T-cell (primary cell): Measurements from ENCODE around the gene CHD2. TPM values are rescaled to one million over a fixed set of nuclear protein-coding genes. Genes with fewer than 3 reads are reported as not detected.
"Not testable (repeated sequence)": the region's sequence is repeated elsewhere in the genome, so short reads cannot be mapped to it uniquely, and the experiment has no call there.

Experiments
- ATAC-seq, 4 experiments: fragments of 200-7000 bp in 3 of 4; fragments of 150-1000 bp in 1 of 4; cut with Tn5 transposase; replicated peaks in 1 of 4; 1 replicate in 3 of 4; 2 replicates in 1 of 4; pipeline ENCODE4 v1.10.0; 2021; ENCODE audit warnings: moderate library complexity in 3 of 4, mild to moderate bottlenecking in 2 of 4, moderate number of reproducible peaks in 1 of 4
- CTCF ChIA-PET, 2 donors: fragments of 300-600 bp; sonication (Branson Sonifier 250); formaldehyde crosslinking; loops; one replicate each; lab custom pipeline; 2022; ENCODE audit warnings: antibody characterized with exemption in 2 of 2; lab: Charles Lee
- POLR2A ChIA-PET, 2 donors: fragments of 300-600 bp; sonication (Branson Sonifier 250); formaldehyde crosslinking; loops; one replicate each; lab custom pipeline; 2022; ENCODE audit warnings: antibody characterized with exemption in 2 of 2; lab: Charles Lee
- DNase-seq, 35 experiments: peaks; one replicate each; pipeline versions ENCODE4 v3.0.0 to v3.0.0-alpha.2; 2013 to 2023
- H3K27ac ChIP-seq: one replicate; pipeline ENCODE4 v1.5.1; 2013; ENCODE audit warnings: low read length
- H3K27me3 ChIP-seq, 2 experiments: replicated peaks in 1 of 2; 1 replicate in 1 of 2; 2 replicates in 1 of 2; pipeline versions ENCODE4 v1.6.1 to v1.7.0; 2013; ENCODE audit warnings: low read length in 1 of 2, mixed read lengths in 1 of 2; ENCODE audit not compliant: control insufficient read depth in 2 of 2, insufficient read depth in 2 of 2; ENCODE audit errors: extremely low read depth in 1 of 2
- H3K36me3 ChIP-seq, 2 donors: 1 replicate in 1 of 2; 2 replicates in 1 of 2; pipeline versions ENCODE4 v1.6.1 to v1.7.0; 2013; ENCODE audit warnings: low read length in 1 of 2; ENCODE audit not compliant: control insufficient read depth in 2 of 2, insufficient read depth in 1 of 2; ENCODE audit errors: extremely low read depth in 1 of 2
- H3K4me1 ChIP-seq, 2 experiments: 1 replicate in 1 of 2; 2 replicates in 1 of 2; pipeline versions ENCODE4 v1.6.1 to v1.7.0; 2013; ENCODE audit warnings: low read length in 2 of 2, mixed read lengths in 1 of 2; ENCODE audit not compliant: insufficient read depth in 2 of 2, control insufficient read depth in 1 of 2; ENCODE audit errors: extremely low read depth in 1 of 2
- H3K4me3 ChIP-seq, 2 donors: 1 replicate in 1 of 2; 2 replicates in 1 of 2; pipeline versions ENCODE4 v1.5.1 to v1.7.0; 2013; ENCODE audit warnings: mild to moderate bottlenecking in 2 of 2, low read length in 1 of 2, moderate library complexity in 1 of 2; ENCODE audit not compliant: control insufficient read depth in 1 of 2; ENCODE audit errors: extremely low read depth in 1 of 2
- H3K9me3 ChIP-seq: 2 replicates; pipeline ENCODE4 v1.7.0; 2013
- H3K27ac Mint-ChIP-seq, 2 donors: one replicate each; pipeline ENCODE4 v1.8.0; 2020 to 2021; ENCODE audit warnings: mild to moderate bottlenecking in 2 of 2, mixed read lengths in 2 of 2
- H3K27me3 Mint-ChIP-seq, 2 donors: one replicate each; pipeline ENCODE4 v1.8.0; 2021 to 2022; ENCODE audit warnings: mixed read lengths in 2 of 2
- H3K36me3 Mint-ChIP-seq: one replicate; pipeline ENCODE4 v1.8.0; 2021; ENCODE audit warnings: mixed read lengths
- H3K4me1 Mint-ChIP-seq, 3 donors: one replicate each; pipeline ENCODE4 v1.8.0; 2020 to 2022; ENCODE audit warnings: mixed read lengths in 3 of 3, mild to moderate bottlenecking in 1 of 3
- H3K4me3 Mint-ChIP-seq, 3 donors: one replicate each; pipeline ENCODE4 v1.8.0; 2020 to 2022; ENCODE audit warnings: mild to moderate bottlenecking in 3 of 3, mixed read lengths in 3 of 3, moderate library complexity in 3 of 3
- H3K9me3 Mint-ChIP-seq, 3 donors: one replicate each; pipeline ENCODE4 v1.8.0; 2020 to 2022; ENCODE audit warnings: mixed read lengths in 3 of 3
- whole genome bisulfite sequencing: methylation state at CpG from one replicate; pipeline ENCODE4 v1.1.5; 2013; ENCODE audit warnings: missing lambda C conversion rate; ENCODE audit not compliant: insufficient coverage; 5-methylcytosine and 5-hydroxymethylcytosine counted together
- total RNA-seq, 35 experiments: library from RNA in 6 of 35; stranded (reverse) in 6 of 35; fragments of 120-200 nt in 1 of 35; gene quantifications; one replicate each; pipeline versions ENCODE4 v1.2.1 to v1.2.4 and lab custom pipeline; 2013 to 2026

Gene CHD2
- total RNA-seq, 5 donors from 2014 or later (not counting 1 experiment from before 2014, with no cell fraction given), result 231 to 506 (median 266) TPM

DNA sequence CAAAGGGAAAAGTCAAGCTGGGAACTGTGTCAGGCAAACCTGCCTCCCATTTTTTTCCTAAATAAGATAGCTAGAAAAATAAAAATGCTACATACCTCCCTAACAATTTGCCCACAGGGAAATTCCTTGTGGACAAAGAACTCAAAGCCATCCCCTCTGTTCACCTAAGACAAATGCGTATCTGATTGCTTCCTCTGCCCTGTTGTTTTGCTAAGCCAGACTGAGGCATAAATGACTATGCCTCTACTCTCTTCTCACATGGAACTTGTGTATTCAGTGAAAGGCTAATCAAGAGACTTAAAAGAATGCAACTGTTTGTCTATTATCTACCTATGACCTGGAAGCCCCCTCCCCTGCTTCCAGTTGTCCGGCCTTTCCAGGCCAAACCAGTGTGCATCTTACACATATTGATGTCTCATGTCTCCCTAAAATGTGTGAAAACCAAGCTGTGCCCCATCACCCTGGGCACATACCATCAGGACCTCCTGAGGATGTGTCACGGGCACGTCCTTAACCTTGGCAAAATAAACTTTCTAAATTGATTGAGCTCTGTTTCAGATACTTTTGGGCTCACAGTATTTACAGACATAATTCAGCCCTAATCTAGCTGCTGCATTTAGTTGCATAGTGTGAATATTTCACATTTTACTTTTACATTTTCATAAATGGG lies 15.8 kb downstream of the CHD2 start:
- Mint-ChIP-seq H3K27me3 (no peaks in the 10 kb centered on the region), H3K9me3 (no peaks in the 10 kb centered on the region), H3K4me3 (peak overlapping the region; percentile 56 to 76 (median 74)), H3K36me3 (peaks cover 31% of the 10 kb centered on the region), H3K4me1 (peaks cover 86 to 89% (median 89%) of the 10 kb centered on the region in 3 donors), H3K27ac (peak overlapping the region; percentile 92 to 96)
- H3K4me1 ChIP-seq, result peaks cover 66 to 71% of the 10 kb centered on the region in 2 experiments
- 67% methylated on average over 1 of the region's 4 CpGs for WGBS
- ATAC-seq (no peak), DNase-seq (no peak)
- H3K27ac ChIP-seq, result peak overlapping the region; percentile 96
- ChIA-PET POLR2A (interaction anchor here (0.6 to 5.5 kb wide), 22 partner anchors 10 to 183 kb away, joined by 3 to 100 read pairs (median 4); partner anchors contain the start of gene CHD2 (in 2 of the 2)), CTCF (interaction anchor here (0.7 to 8.3 kb wide), 12 partner anchors 8 to 119 kb away, joined by 3 to 59 read pairs (median 6); partner anchors contain the start of gene CHD2 (in 1 of the 2))
- no peaks in the 10 kb centered on the region for H3K27me3 ChIP-seq
- peaks cover 0 to 4% of the 10 kb centered on the region in 2 donors for H3K36me3 ChIP-seq
- H3K4me3 ChIP-seq, result no peak overlapping the region
- H3K9me3 ChIP-seq, result no peaks in the 10 kb centered on the region

DNA sequence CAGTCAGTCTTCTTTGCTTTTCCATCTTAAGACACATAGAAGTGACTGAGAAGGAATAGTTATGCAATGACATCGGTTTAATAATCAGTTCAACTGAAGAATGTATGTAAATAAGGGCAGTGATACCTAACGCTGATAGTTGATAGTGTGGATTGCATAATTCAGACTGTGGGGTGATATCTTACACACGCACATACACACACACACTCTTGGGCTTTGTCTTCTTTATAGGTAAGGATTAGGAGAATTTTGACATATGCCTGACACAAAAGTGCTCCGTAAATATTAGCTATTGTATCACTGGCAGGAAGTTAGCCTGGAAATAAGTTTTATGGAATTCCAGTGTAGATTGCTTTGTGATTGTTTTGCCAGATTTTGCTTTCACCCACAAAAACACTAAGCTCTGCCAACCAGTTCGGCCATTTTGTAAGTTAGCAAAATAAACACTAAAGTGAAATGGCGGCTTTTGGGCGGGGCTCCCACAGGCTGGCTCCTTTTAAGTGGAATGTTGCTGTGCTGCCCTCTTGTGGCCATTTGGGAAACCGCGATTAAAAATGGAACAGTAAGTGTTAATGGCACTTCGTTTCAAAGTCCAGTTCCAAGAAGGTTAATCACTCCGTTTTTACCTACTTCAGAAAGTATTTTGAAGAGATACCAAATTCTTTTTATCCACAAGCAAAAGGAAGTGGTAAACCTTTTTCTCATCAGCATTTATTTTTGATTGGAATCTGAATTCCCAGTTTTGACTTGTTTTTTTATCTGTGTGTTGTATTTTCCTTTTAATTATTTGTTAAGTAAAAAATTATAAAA lies 17.7 kb downstream of the CHD2 start:
- no peak overlapping the region for H3K4me3 ChIP-seq
- H3K9me3 ChIP-seq, result no peaks in the 10 kb centered on the region
- no peaks in the 10 kb centered on the region for H3K9me3 Mint-ChIP-seq
- 0% methylated on average over 2 of the region's 11 CpGs for WGBS
- peaks cover 86 to 89% (median 89%) of the 10 kb centered on the region in 3 donors for H3K4me1 Mint-ChIP-seq
- no peaks in the 10 kb centered on the region for H3K27me3 Mint-ChIP-seq
- peaks cover 20% of the 10 kb centered on the region for H3K36me3 Mint-ChIP-seq
- peaks cover 69 to 75% of the 10 kb centered on the region in 2 experiments for H3K4me1 ChIP-seq
- DNase-seq (peak; percentile 77 to 97 (median 89)), ATAC-seq (peak; percentile 32 to 41 (median 36))
- no peaks in the 10 kb centered on the region for H3K27me3 ChIP-seq
- peaks cover 0 to 14% of the 10 kb centered on the region in 2 donors for H3K36me3 ChIP-seq
- peak overlapping the region; percentile 93 for H3K27ac ChIP-seq
- peak overlapping the region; percentile 95 to 96 for H3K27ac Mint-ChIP-seq
- POLR2A ChIA-PET, result interaction anchor here (0.5 to 5.5 kb wide), 12 partner anchors 10 to 121 kb away, joined by 3 to 88 read pairs (median 4); partner anchors contain the start of gene CHD2 (in 2 of the 2)
- peak overlapping the region; percentile 7 to 74 (median 29) for H3K4me3 Mint-ChIP-seq
- CTCF ChIA-PET, result interaction anchor here (0.6 to 8.3 kb wide), 19 partner anchors 10 to 223 kb away, joined by 3 to 59 read pairs (median 4); partner anchors contain the start of gene CHD2 (in 1 of the 2)

DNA sequence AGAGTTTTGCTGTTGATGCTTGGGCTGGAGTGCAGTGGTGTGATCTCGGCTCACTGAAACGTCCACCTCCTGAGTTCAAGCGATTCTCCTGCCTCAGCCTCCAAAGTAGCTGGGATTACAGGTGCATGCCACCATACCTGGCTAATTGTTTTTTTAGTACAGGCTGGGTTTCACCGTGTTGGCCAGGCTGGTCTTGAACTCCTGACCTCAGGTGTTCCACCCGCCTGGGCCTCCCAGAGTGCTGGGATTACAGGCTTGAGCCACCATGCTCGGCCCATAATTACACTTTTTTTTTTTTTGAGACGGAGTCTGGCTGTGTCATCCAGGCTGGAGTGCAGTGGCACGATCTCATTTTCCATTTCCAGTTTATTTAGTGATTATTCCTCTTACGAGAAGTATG lies 18.8 kb downstream of the CHD2 start:
- H3K27me3 Mint-ChIP-seq, H3K27ac ChIP-seq, ATAC-seq, H3K9me3 ChIP-seq, H3K4me3 Mint-ChIP-seq, H3K9me3 Mint-ChIP-seq, H3K27me3 ChIP-seq, H3K4me3 ChIP-seq, DNase-seq: not testable (repeated sequence)
- Histone ChIP-seq H3K4me1 (peaks cover 67 to 68% of the 10 kb centered on the region in 2 experiments), H3K36me3 (peaks cover 0 to 24% of the 10 kb centered on the region in 2 donors)
- H3K27ac Mint-ChIP-seq, result peak overlapping the region in 1 of 2 donors; percentile 28
- 91% methylated on average over 5 of the region's 9 CpGs for WGBS
- POLR2A ChIA-PET, result interaction anchor here in 1 of 2 donors (0.6 to 5.5 kb wide), 5 partner anchors 13 to 110 kb away, joined by 4 to 88 read pairs (median 6); partner anchors contain the start of gene CHD2
- peaks cover 86 to 89% (median 89%) of the 10 kb centered on the region in 3 donors for H3K4me1 Mint-ChIP-seq
- CTCF ChIA-PET, result interaction anchor here (0.6 to 8.4 kb wide), 9 partner anchors 11 to 122 kb away, joined by 3 to 84 read pairs (median 25); no protein-coding TSS in a partner anchor
- H3K36me3 Mint-ChIP-seq, result peaks cover 18% of the 10 kb centered on the region

DNA sequence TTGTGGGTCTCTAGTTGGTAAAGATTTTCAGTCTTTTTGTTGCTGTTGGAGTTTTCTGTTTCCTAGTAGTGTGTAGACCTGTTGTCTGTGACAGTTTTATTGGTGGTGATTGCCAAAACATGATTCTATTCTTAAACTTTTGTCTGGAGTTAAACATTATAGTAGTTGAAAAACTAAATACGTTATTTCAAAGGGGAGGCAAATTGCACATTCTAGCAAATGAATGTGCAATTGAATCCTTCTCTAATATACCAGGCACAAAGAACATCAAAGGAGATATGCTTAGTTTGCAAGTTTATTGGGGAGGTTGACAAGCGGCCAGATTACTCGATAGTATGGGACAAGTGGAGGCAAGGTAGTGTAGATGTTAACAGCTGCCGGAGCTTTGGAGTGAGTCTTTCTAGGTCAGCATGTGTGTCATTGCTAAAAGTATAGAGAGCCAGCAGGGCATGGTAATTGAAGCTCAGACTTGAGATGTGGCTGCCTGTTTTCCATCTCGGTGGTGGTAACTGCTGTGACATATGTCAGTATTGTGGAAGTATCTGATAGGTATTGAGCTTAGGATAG lies 20.6 kb downstream of the CHD2 start:
- CTCF ChIA-PET, result interaction anchor here (0.6 to 8.4 kb wide), 11 partner anchors 12 to 124 kb away, joined by 3 to 84 read pairs (median 5); partner anchors contain the start of gene CHD2 (in 1 of the 2)
- peak overlapping the region; percentile 80 to 85 for H3K27ac Mint-ChIP-seq
- POLR2A ChIA-PET, result interaction anchor here (0.6 to 3.5 kb wide), 5 partner anchors 13 to 123 kb away, joined by 3 to 13 read pairs (median 4); no protein-coding TSS in a partner anchor
- no peak for ATAC-seq
- WGBS, result 71% methylated on average over 4 of the region's 5 CpGs
- no peak for DNase-seq
- Histone ChIP-seq H3K27ac (peak overlapping the region; percentile 9), H3K4me1 (peaks cover 58% of the 10 kb centered on the region in 2 experiments), H3K4me3 (no peak overlapping the region), H3K27me3 (no peaks in the 10 kb centered on the region), H3K36me3 (peaks cover 5 to 40% of the 10 kb centered on the region in 2 donors), H3K9me3 (no peaks in the 10 kb centered on the region)
- no peaks in the 10 kb centered on the region for H3K9me3 Mint-ChIP-seq
- peaks cover 35% of the 10 kb centered on the region for H3K36me3 Mint-ChIP-seq
- peaks cover 87 to 90% (median 88%) of the 10 kb centered on the region in 3 donors for H3K4me1 Mint-ChIP-seq
- H3K27me3 Mint-ChIP-seq, result no peaks in the 10 kb centered on the region
- peak overlapping the region in 2 of 3 donors; percentile 18 to 63 for H3K4me3 Mint-ChIP-seq

DNA sequence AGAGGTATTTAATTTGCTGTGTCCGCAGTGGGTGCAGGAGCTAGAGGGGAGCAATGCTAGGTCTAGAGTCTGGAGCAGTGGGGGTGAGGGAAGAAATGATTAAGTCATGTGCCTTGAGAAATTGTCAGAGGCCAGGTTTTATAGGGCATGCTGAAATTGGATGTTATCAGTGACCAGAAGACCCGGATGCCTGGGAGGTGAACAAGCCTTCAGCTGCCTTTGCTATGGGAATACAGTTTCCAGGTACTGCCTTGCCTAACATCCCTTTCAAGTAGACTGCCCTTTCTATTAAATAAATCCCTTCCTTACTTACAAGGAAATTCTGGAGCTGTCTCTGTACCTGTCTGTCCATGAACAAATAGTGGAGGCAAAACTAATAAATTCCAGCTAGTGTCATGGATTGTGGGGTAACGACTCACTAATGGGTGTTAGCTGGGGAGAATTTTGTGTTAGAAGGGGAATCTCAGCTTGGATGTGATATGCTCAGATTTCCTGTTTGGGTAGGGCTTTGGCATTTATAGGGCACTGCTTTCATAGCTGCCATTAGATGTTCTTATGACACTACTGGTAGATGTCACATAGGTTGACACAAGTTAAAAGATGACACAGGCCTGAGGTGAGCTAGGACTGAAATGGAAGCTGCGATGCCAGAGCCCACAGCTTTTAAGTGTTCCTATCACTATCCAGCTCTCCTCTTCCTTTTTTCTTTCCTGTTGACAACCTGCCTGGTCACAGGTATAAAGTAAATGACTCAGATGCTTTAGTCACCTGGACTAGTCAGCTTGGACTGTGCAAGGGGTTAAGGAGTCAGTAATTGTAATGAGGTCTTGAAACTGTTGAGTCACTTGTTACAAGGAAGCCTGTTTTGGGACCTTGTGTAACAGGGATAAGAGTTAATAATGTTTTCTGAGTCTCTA lies 21.3 kb downstream of the CHD2 start:
- peak in 2 of 4 experiments; percentile 11 to 28 for ATAC-seq
- ChIA-PET CTCF (interaction anchor here (0.6 to 8.4 kb wide), 9 partner anchors 13 to 125 kb away, joined by 3 to 84 read pairs (median 8); partner anchors contain the start of gene CHD2 (in 1 of the 2)), POLR2A (interaction anchor here (0.5 to 3.5 kb wide), 8 partner anchors 14 to 1967 kb away, joined by 3 to 13 read pairs (median 3); partner anchors contain the start of gene RCCD1 (in 1 of the 2))
- H3K27ac ChIP-seq, result peak overlapping the region; percentile 57
- WGBS, result 94% methylated on average over 2 of the region's 4 CpGs
- Mint-ChIP-seq H3K27ac (peak overlapping the region; percentile 80 to 85), H3K36me3 (peaks cover 38% of the 10 kb centered on the region), H3K4me1 (peaks cover 86 to 88% (median 88%) of the 10 kb centered on the region in 3 donors), H3K9me3 (no peaks in the 10 kb centered on the region), H3K27me3 (no peaks in the 10 kb centered on the region), H3K4me3 (peak overlapping the region; percentile 32 to 63 (median 46))
- no peak for DNase-seq
- no peaks in the 10 kb centered on the region for H3K27me3 ChIP-seq
- H3K4me3 ChIP-seq, result no peak overlapping the region
- H3K36me3 ChIP-seq, result peaks cover 11 to 48% of the 10 kb centered on the region in 2 donors
- peaks cover 50% of the 10 kb centered on the region in 2 experiments for H3K4me1 ChIP-seq
- H3K9me3 ChIP-seq, result no peaks in the 10 kb centered on the region
